PFSK-1 (cell line): ENCODE data around the gene CD34. TPM values are rescaled to one million over a fixed set of nuclear protein-coding genes. Genes with fewer than 3 reads are reported as not detected.

Experiments used
- FOXP2 ChIP-seq: optimal IDR thresholded peaks from 2 replicates; pipeline ENCODE3; 2011; ENCODE audit warnings: borderline replicate concordance, control low read depth, inconsistent platforms; ENCODE audit not compliant: insufficient read depth; ENCODE audit errors: extremely low read length, extremely low read depth
- POLR2AphosphoS5 ChIP-seq: IDR thresholded peaks from 2 replicates; pipeline ENCODE4 v1.6.1; 2012; ENCODE audit warnings: low read depth, mild to moderate bottlenecking, control low read depth, low read length, moderate library complexity
- SIN3A ChIP-seq: IDR thresholded peaks from 2 replicates; pipeline ENCODE4 v1.6.1; 2012; ENCODE audit warnings: mild to moderate bottlenecking, low read length, moderate library complexity, borderline replicate concordance; ENCODE audit not compliant: insufficient read depth
- TAF1 ChIP-seq: IDR thresholded peaks from 2 replicates; pipeline ENCODE4 v1.6.1; 2012; ENCODE audit warnings: low read length, control low read depth, borderline replicate concordance; ENCODE audit not compliant: insufficient read depth
- polyA plus RNA-seq: library from polyadenylated mRNA; unstranded; fragments of >200 nt; gene quantifications from one replicate; pipeline ENCODE4 v1.2.1, GENCODE V29; 2012; ENCODE audit warnings: low read depth, missing spikeins; ENCODE audit not compliant: insufficient read length
- TF ChIP-seq, protein P1 (sequence below), 2 experiments: IDR thresholded peaks; 2 replicates each; pipeline versions ENCODE4 v1.6.1 to v1.8.0; 2011 to 2012; ENCODE audit warnings: low read depth in 2 of 2, low read length in 2 of 2, control low read depth in 1 of 2, inconsistent platforms in 1 of 2, mild to moderate bottlenecking in 1 of 2, moderate library complexity in 1 of 2; ENCODE audit not compliant: insufficient read depth in 1 of 2

CD34 gene, protein sequence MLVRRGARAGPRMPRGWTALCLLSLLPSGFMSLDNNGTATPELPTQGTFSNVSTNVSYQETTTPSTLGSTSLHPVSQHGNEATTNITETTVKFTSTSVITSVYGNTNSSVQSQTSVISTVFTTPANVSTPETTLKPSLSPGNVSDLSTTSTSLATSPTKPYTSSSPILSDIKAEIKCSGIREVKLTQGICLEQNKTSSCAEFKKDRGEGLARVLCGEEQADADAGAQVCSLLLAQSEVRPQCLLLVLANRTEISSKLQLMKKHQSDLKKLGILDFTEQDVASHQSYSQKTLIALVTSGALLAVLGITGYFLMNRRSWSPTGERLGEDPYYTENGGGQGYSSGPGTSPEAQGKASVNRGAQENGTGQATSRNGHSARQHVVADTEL
- not detected for polyA plus RNA-seq

DNA sequence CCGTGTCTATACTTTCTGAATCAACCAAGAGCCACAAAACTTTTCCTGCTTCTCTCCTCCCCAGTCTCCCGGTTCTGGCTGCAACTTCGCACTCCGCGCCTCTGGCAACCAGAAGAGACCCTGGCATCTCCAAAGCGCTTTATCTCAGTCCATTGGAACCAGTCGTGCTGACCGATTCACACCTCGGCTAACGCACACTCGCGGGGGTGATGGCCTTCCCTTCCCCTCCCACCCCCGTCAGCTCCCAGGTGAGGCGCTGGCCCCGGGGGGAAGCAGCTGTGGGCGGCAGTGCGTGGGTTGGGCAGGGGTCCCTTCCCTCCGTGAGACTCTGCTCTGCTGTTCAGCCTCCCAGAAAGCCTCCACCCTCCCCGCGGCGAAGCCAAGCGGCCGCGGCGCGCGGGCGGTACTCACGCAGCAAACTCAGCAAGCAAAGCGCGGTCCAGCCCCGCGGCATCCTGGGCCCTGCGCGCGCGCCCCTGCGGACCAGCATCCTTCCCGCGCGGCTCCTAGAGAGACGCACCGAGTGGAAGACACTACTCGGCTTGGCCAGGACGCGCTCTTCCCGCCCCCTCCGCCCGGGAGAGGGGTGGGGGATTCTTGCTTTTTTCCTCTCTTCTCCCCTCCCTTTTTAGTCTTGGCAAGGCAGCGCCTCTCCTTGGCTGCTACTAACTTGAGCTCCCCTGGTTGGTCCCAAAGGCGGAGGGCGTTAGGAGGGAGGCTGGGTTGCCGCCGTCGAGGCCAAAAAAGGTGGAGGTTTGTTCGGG, at the start of gene CD34:
Gene CD34 (minus strand): TSS at position 535 of the 764 bp plus-strand sequence. CDS start 45 bp downstream, at position 490.
- TF ChIP-seq, protein P1, sequence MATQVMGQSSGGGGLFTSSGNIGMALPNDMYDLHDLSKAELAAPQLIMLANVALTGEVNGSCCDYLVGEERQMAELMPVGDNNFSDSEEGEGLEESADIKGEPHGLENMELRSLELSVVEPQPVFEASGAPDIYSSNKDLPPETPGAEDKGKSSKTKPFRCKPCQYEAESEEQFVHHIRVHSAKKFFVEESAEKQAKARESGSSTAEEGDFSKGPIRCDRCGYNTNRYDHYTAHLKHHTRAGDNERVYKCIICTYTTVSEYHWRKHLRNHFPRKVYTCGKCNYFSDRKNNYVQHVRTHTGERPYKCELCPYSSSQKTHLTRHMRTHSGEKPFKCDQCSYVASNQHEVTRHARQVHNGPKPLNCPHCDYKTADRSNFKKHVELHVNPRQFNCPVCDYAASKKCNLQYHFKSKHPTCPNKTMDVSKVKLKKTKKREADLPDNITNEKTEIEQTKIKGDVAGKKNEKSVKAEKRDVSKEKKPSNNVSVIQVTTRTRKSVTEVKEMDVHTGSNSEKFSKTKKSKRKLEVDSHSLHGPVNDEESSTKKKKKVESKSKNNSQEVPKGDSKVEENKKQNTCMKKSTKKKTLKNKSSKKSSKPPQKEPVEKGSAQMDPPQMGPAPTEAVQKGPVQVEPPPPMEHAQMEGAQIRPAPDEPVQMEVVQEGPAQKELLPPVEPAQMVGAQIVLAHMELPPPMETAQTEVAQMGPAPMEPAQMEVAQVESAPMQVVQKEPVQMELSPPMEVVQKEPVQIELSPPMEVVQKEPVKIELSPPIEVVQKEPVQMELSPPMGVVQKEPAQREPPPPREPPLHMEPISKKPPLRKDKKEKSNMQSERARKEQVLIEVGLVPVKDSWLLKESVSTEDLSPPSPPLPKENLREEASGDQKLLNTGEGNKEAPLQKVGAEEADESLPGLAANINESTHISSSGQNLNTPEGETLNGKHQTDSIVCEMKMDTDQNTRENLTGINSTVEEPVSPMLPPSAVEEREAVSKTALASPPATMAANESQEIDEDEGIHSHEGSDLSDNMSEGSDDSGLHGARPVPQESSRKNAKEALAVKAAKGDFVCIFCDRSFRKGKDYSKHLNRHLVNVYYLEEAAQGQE (IDR thresholded peaks at IDR 0.05; ENCODE audit: insufficient read depth in 1 of 2, low read depth in 2 of 2, low read length in 2 of 2) = no peak
- TF ChIP-seq FOXP2 (no peak), SIN3A (no peak), TAF1 (no peak), POLR2AphosphoS5 (no peak)

DNA sequence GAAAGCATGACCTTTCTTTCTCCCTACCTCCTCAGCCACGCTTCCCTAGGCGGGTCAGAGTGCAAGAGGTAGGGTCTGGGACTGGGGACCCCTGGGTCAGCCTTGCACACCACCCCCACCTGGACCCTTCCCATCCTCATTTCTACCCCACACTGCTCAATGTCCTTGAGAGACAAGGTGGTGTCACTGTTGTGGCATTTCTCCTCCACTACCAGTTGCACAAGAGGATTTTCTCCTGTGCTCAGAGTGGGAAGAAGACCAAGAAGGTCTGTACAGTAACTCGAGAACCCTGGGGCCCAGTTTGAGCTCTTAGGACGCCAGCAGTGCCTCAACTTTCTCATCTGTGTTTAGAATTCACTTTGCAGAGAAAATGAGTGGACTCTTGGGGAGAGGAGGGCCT, 49.4 kb upstream of the CD34 start:
- TF ChIP-seq, protein P1 (IDR thresholded peaks at IDR 0.05; ENCODE audit: insufficient read depth in 1 of 2, low read depth in 2 of 2, low read length in 2 of 2) = no peak
- TF ChIP-seq FOXP2 (no peak), POLR2AphosphoS5 (no peak), SIN3A (no peak), TAF1 (no peak)

DNA sequence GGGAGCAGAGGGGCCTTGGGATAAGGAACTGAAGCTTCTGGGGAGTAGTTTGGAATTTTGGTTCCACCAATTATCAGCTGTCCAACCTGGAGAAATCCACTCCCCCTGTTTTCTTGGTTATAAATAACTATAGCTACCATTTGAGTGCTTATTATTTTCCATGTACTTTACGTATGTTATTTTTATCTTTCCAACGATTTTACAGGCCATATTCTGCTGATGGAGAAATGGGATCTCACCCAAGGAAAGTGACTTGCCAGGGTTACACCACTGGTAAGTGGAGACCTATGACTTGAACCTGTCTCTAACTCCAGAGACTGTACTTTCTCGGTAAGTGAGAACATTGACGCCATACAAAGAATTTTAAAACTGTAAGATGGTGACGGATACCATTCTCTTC, 49.0 kb upstream of the CD34 start:
- no peak for TF ChIP-seq FOXP2
- TF ChIP-seq POLR2AphosphoS5 = no peak
- no peak for TF ChIP-seq SIN3A
- TF ChIP-seq TAF1 = no peak
- TF ChIP-seq, protein P1 (IDR thresholded peaks at IDR 0.05; ENCODE audit: insufficient read depth in 1 of 2, low read depth in 2 of 2, low read length in 2 of 2) = no peak

DNA sequence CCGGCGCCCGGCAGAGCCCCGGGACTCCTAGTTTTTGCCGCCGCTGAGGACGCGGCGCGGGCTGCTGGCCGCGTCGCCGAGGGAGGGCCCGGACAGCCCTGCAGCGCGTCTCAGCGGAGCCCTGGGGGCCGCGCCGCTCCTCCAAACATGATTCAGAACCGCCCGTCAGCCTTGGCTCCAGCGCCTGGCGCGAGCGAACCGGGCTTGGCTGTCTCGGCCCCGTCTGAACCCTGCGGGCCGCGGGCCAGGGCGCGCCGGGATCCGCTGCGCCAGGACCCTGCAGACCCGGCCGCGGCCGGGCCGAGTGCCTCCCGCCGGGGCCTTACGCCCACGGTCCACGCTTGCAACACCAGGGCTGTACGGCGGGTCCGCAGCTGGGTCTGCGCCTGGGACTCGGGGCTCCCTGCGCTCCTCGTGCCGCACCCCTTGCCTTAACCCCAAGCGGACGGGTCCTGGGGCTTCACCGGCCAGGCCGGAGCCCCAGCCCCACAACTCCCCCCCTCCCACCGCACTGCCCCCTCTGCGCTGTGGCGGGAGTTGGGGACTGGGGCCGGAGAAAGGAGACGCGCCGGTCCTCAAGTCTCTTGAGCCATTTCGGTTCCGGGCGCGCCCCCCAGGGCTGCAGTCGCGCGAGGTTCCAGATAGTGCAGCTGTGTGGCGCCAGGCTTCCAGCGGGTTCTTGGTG, 48.4 kb upstream of the CD34 start:
- no peak for TF ChIP-seq TAF1
- TF ChIP-seq SIN3A = no peak
- TF ChIP-seq, protein P1 (IDR thresholded peaks at IDR 0.05; ENCODE audit: insufficient read depth in 1 of 2, low read depth in 2 of 2, low read length in 2 of 2) = no peak
- TF ChIP-seq POLR2AphosphoS5 = no peak
- TF ChIP-seq FOXP2 = no peak
